ENCODE data around the gene PPP3R1.

GRCh38 chr2:68282811-68283418 lies 30.6 kb upstream of the PPP3R1 start:
- TF ChIP-seq CTCF (IDR thresholded peaks at IDR 0.05), result peak; percentile 68 to 74 (median 69)
- no peak for TF ChIP-seq POLR2AphosphoS5 (IDR thresholded peaks at IDR 0.05)
